ENCODE data around the gene ARHGAP29.

The ARHGAP29 gene, protein sequence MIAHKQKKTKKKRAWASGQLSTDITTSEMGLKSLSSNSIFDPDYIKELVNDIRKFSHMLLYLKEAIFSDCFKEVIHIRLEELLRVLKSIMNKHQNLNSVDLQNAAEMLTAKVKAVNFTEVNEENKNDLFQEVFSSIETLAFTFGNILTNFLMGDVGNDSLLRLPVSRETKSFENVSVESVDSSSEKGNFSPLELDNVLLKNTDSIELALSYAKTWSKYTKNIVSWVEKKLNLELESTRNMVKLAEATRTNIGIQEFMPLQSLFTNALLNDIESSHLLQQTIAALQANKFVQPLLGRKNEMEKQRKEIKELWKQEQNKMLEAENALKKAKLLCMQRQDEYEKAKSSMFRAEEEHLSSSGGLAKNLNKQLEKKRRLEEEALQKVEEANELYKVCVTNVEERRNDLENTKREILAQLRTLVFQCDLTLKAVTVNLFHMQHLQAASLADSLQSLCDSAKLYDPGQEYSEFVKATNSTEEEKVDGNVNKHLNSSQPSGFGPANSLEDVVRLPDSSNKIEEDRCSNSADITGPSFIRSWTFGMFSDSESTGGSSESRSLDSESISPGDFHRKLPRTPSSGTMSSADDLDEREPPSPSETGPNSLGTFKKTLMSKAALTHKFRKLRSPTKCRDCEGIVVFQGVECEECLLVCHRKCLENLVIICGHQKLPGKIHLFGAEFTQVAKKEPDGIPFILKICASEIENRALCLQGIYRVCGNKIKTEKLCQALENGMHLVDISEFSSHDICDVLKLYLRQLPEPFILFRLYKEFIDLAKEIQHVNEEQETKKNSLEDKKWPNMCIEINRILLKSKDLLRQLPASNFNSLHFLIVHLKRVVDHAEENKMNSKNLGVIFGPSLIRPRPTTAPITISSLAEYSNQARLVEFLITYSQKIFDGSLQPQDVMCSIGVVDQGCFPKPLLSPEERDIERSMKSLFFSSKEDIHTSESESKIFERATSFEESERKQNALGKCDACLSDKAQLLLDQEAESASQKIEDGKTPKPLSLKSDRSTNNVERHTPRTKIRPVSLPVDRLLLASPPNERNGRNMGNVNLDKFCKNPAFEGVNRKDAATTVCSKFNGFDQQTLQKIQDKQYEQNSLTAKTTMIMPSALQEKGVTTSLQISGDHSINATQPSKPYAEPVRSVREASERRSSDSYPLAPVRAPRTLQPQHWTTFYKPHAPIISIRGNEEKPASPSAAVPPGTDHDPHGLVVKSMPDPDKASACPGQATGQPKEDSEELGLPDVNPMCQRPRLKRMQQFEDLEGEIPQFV

DNA sequence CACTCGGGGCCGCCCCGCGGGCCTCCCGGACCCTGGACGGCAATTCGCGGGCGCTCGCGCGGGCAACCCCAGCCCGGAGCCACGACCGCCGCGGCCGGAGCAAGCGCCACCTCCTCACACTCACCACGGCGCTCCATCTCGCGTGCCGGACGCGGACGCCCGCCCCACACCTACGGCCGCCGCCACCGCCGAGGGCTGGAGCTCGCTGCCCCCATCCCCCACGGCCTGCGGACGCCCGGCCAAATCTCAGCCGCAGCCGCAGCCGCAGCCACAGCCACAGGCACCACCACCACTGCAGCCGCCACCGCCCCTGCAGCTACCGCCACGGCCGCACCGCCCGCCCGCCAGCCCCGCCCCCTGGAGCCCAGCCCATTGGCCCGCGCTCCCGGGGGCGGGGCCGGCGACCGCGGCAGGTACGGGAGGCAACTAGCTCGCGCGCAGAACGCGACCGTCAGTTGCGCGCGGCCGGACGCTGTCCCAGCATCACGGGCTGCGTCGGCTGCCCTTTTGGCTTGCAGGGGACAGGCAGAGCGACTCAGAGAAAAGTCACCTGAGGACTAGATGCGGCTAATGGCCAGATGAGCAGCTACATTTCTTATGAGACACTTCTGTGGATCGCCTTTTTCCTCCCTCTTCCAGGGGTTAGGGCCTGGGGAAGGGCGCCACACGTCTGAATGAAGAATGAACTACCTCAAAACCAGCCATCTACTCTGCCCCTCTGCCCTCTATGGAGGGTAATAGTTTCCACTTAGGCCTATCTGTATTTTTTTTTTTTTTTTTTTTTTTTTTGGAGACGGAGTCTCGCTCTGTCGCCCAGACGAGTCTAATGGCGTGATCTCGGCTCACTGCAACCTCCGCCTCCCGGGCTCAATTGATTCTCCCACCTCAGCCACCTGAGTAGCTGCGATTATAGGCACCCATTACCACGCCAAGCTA is at the start of gene ARHGAP29:
Gene ARHGAP29 (minus strand): TSS at position 294 of the 936 bp plus-strand sequence. CDS start 5,973 bp downstream, outside the sequence.
- in situ Hi-C loops (cut with MboI; ENCODE audit: low sequenced_read_pairs): no loop called here

DNA sequence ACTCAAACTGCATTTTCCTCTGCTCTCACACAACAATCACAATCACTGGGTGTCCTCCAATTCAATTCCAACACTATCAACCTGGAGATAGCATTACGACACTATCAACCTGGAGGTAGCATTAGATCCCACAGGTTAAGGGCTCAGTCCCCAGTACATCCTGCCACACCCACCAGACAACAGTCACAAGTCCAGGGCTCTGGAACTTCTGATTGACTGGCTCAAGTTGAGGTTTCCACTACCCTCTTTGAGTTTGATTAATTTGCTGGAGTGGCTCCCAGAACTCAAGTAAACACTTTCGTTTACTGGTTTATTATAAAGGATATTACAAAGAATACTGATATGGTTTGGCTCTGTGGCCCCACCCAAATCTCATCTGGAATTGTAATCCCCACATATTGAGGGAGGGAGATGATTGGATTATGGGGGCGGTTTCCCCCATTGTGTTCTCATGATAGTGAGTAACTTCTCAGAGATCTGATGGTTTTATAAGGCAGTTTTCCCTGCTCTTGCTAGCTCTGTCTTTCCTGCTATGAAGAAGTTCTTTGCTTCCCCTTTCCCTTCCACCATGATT is 49.6 kb upstream of the ARHGAP29 start:
- in situ Hi-C loops (cut with MboI; ENCODE audit: low sequenced_read_pairs): no loop called here

DNA sequence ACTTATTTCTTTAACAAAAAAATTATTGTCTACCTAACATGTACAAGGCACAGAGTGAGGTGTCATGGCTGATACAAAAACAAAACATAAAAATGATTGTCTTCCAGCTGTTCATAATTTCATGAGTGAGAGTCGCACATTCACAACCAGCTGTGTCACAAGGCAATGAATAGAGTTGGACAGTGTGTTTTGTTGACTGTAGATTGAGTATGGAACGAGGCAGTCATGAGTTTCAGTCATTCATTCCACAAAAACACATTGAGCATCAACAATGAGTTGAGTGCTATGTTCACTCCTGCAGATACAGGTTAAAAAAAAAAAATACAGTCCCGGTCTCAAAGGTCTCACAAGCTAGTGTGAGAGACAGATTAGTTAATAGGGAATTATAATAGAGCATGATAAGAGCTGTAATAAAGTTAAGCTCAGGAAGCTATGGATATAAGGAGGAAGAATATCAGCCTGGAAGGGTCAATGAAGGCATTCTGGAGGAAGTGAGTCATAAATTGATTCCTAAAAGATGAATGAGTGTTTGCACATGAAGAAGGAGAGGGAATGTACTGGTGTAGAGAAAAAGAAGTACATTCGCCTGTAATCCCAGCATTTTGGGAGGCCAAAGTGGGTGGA is 47.8 kb upstream of the ARHGAP29 start:
- in situ Hi-C loops (cut with MboI; ENCODE audit: low sequenced_read_pairs): no loop called here

DNA sequence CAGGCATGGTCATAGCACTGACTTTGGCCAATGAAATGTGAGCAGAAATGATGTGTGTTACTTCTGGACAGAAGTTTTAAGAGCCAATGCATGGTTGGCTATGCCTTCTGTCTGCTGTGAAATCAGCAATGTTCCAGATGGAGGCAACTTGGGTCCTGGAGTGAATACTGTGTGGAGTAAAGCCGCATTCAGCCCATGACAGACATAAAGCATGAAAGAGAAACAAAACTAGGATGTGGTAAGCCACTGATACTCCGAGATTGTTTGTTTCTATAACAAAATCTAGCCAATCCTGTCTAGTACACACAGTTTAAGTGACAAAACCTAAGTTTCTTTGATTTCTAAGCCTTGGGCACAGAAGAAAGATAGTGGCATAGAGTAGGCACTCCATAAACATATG is 47.1 kb upstream of the ARHGAP29 start:
- in situ Hi-C loops (cut with MboI; ENCODE audit: low sequenced_read_pairs): no loop called here

DNA sequence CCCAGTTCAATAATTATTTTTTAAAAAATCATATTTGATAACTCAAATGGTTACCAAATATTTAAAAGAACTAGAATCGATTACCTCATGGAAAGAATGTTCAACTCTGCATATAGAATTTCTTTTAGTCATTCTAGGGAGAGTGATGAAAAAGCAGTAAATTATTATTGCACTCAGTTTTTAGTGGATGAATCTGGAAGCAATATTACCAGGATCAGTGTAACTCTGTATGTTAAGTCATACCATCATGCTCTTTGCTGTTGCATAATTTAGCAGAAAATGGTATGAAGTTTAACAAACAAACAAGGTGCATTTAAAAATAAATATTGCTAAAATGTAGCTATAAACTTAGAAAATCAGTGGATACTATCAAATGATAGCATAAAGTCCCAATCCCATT is 46.1 kb upstream of the ARHGAP29 start:
- in situ Hi-C loops (cut with MboI; ENCODE audit: low sequenced_read_pairs): no loop called here

DNA sequence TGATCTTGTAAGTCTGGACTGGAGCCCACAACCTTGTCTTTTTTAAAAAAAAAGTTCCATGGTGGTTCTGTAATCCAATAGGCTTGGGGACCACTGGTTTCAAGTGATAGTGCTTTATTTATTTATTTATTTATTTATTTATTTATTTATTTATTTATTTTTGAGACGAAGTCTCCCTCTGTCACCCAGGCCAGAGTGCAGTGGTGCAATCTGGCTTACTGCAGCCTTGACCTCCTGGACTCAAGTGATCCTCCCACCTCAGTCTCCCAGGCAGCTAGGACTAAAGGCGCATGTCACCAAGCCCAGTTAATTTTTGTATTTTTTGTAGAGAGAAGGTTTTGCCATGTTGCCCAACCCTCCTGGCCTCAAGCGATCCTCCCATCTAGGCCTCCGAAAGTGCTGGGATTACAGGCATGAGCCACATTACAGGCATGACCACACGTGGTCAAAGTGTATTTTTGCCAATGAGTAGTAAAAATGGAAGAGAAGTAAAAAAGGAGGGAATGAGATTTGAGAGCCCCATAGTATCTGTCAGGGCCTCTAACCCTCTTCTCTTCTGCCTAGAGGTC is 44.8 kb upstream of the ARHGAP29 start:
- in situ Hi-C loops (cut with MboI; ENCODE audit: low sequenced_read_pairs): no loop called here

DNA sequence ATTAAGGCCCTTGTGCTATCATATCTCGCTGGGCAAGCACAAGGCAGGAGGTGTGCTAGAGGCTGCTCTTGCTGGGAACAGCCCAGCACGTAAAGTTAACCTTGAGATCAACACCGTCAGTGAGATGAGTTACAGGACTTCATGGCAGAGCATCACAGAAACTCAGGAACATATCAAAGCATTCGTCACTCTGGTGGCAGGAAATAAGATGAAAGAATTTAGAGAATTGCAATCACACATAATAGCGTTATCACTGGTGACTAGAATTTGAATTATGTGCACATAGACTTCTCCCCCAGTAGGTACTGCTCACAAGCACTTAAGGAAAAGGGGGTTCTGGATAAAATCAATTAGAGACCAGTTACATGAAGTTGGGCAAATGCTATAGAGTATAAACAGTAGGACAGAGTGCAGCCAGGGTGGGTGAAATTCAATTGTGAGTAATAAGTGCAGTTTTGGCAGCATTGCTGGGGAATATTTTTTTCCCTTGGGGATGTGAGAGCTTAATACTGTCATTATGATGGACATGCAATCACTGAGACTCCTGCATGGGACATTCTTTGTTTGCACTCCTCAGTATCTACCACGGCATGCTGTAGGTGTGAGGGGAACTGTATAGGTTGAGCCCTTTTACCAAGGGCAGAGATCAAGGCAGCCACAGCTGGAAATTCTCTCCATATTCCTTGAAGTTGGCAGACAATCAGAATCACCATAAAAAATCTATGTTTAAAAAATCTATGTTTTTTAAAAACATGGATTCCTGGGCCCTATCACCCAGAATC is 44.2 kb upstream of the ARHGAP29 start:
- in situ Hi-C loops (cut with MboI; ENCODE audit: low sequenced_read_pairs): no loop called here

DNA sequence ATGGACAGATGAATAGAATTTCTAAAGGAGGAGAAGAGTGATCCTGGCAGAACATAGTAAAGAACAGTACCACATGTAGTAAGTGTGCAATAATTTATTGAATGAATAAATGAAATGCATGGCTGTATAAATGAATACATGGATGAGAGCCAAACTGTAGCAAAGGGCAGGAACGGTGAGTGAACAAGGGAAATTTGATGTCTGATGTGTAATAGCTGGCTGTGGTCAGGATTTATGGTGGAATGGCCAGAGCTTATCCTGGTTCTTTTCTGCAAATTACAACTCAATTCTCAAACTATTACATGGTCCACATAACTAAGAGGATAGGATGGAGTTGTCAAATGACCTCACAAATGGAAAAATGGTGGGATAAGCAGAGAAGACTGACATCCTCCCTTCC is 43.2 kb upstream of the ARHGAP29 start:
- in situ Hi-C loops (cut with MboI; ENCODE audit: low sequenced_read_pairs): no loop called here

DNA sequence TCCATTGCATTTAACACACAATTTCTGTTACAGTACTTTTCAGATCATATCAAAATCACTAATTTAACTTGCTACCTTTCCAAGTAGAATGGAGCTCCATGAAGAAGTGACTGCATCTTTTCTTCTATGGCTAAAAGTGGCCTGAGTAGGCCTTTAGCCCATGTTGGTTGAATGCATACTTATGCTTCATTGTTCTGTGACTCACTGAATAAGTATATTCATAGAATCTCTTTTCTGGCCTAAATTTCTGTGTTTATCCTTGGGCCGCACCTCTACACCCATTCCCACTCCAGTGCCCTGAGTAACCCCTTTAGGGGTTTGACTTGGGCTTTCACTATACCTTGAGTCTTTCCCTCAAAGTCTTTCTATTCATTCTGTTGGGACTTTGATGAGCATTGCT is 42.1 kb upstream of the ARHGAP29 start:
- in situ Hi-C loops (cut with MboI; ENCODE audit: low sequenced_read_pairs): no loop called here

DNA sequence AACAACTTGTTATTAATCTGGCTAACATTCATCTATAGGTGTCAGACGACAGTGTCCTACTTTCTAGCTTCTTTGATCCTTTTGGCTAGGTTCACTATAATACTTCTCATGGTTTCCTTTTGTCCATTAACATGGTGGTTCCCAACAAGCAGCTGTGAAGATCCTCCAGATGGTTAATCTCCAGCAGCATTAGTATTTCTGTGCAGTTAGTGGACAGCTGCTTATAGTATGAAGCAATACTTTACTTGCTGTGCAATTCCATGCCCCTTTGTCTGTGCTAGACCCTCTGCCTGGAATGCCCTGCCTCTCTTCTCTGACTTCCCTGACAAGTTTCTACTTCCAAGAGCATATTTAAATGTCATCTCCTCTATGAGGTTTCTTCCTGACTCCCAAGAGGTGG is 41.7 kb upstream of the ARHGAP29 start:
- in situ Hi-C loops (cut with MboI; ENCODE audit: low sequenced_read_pairs): no loop called here

DNA sequence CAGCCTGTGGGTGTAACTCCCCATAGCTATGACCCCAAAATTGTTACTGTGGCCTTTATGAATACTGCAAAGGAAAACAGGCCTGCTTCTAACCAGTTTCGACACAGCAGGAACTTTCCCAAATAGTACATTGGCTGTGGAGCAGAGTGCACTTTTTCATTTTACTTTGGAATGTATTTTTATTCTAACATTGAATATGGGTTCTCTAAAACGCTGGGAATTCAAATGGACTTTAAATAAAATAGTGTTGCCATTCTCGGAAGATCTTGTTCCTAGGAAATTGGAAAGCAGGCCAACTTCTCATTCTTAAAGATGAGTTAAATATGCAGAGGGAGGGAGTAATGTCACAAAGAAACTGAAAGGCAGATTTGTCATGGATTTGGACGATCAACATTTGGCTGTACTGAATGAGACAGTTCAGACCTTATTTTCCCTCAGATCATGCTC is 39.6 kb upstream of the ARHGAP29 start:
- in situ Hi-C loops (cut with MboI; ENCODE audit: low sequenced_read_pairs): no loop called here

DNA sequence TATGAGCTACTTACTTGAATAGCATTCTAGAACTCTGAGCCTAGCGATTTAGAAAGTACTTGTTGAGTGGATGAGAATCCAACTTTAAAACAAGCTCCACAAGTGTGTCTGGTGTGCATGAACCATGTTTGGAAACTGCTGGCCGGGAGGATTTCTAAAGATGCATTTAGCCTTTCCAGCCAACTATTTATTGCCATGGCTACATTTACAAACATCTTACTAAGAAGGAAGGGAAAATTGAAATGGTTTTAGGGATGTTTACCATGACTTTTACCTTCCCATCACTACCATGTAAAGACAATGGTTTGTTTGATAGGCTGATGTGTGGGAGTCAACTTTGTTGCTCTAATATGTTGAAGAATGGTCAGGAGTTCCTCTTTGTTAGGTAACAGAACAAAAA is 37.7 kb upstream of the ARHGAP29 start:
- in situ Hi-C loops (cut with MboI; ENCODE audit: low sequenced_read_pairs): no loop called here

DNA sequence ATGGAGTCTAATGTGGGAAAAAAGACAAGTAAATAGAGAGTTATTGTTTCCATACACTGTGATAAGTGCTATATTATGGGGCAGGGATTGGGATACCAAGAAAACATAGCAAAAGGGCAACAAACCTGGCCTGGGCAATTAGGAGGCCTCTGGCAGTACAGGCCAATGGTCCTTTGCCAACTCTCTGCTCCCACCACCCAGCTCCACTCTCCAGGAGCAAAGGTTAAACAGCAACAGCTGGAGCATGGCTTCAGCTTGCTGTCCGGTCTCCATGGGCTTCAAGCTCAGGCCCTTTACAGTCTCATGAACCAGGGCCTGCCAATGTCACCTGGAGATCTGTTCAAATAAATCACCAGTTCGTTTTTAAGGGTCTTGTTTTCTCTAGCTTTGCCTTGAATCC is 37.2 kb upstream of the ARHGAP29 start:
- in situ Hi-C loops (cut with MboI; ENCODE audit: low sequenced_read_pairs): no loop called here

DNA sequence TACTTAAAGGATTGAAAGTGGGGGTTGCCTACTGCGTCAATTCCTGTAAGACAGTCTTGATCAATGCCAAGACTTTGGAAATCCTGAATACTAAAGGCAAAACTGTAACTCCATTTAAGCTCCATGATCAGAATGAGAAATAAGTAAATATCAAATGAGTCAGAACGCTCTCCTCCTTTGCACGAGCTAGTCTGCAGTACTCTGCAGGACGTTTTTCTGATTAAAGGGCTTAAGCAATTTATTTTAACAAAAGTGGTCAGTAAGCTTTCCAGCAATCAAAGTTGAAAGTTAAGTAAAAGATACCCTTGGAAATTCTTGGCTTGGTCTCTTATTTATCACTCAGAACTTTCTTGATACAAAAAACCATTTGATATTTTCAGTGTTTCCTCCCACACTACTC is 35.7 kb upstream of the ARHGAP29 start:
- in situ Hi-C loops (cut with MboI; ENCODE audit: low sequenced_read_pairs): no loop called here

DNA sequence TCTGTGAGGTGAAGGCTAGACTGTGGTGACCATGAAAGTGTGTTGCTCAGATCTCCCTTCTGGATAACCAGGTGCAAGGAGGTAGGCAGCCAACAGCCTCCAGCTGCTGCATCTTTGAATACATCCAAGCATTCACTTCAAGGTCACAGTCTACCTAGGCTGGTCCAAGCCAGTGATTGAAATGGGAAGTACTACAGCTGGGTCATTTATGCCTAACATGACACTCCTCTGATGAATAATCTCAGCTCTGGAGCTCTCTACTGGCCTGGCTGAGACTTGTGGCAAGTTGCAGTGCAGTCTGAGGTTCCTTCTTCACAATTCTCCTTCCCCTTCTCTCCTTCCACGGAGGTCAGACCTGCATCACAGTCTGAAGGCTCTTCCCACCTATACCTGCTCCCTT is 35.0 kb upstream of the ARHGAP29 start:
- in situ Hi-C loops (cut with MboI; ENCODE audit: low sequenced_read_pairs): no loop called here

DNA sequence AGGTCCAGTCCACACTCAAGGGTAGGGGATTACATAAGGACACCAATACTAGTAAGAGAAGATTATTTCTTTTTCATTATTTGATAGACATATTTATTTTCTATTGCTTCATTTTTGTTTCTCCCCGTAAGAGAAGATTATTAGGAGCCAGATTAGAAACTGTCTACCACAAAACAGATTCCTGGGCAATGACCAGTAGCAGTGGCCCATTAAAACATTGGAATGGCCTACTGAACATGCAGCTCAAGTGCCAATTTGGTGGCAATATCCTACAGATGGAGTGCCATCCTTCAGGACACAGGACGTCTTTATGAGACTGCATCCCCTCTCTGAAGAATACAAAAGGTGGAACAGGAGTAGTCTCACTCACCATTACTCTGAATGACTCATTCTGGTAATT is 34.0 kb upstream of the ARHGAP29 start:
- in situ Hi-C loops (cut with MboI; ENCODE audit: low sequenced_read_pairs): no loop called here

DNA sequence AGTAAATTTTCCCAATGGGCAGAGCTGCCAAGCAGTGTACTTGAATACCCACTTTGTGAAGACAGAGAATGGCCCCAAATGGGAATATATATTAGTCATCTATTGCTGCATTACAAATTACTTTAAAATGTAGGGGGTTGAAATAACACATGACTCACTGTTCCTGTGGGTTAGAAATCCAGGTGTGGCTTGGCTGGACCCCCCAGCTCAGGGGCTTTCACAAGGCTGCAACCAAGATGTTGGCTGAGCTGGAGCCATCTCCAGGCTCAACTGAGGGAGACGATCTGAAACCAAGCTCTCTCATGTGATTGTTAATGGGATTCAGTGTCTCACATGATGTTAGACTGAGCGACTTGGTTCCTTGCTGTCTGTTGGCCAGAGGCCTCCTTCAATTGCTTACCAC is 33.4 kb upstream of the ARHGAP29 start:
- in situ Hi-C loops (cut with MboI; ENCODE audit: low sequenced_read_pairs): no loop called here

DNA sequence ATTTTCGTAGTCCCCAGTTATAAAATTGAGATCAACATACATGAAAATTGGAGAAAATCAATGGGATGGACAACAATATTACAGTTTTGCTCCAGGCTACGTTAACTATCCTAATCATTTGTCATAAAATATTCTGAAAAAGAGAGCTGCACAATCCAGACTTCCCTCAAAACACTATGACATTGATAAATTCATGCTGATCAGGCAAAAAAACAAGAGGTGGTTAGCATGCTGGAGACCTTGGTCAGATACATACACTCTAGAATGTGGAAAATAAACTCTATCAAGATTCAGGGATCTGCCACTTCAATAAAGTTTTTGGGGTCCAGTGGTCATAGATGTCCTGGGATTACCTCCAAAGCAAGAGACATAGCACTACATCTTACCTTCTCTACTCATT is 32.5 kb upstream of the ARHGAP29 start:
- in situ Hi-C loops (cut with MboI; ENCODE audit: low sequenced_read_pairs): no loop called here

Measured in HL-60/S4 treated with phorbol 12-myristate 13-acetate at 8.2 ng/mL for 4 days and 3 days (cell line).